ENCODE measurements around the gene TRABD2B.

Gene TRABD2B

DNA sequence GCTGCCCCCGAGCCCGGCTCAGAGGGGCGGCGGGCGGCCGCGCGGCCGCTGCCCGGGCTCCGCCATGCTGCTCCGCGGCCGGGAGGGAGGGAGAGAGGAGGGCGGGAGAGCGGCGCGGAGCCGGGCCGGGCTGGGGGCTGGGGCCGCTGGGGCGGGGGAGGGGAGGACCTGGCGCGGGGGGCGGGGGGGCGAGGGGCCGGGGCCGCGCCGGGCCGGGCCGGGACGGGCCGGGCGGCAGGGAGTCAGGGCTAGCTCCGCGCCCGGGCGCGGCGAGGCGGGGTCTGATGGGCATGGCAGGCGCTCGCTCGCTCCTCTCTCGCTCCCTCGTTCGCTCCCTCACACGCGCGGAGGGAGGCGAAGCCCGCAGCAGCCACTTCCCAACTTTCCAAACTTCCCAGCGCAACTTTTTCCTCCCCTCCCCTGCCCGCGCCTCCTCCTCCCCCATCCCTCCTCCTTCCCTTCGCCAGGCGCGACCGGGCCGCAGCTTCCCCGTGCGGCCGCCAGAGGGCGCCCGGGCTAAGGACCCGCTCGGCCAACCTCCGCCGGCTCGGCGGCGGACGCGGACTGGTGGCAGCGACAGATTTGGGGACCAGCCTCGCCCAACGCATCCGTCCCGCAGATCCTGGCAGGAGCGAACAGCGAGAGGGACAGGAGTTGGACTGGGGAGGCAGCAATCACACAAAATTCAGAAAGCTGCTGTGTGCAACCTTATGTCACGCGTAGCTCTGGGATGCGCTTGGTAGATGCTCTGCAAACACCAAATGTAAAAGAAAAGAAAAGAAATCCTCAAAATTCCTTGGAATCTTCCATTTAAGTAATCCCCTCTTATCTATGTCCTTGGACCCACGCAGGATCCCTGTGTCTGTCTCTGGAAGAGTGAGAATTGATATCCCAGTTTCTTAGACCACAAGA lies at the start of gene TRABD2B:
TSS of gene TRABD2B (minus strand) at position 97 of the 912 bp plus-strand sequence.
- peak; percentile 21 to 51 for DNase-seq (ENCODE audit: low read depth in 2 of 2)

GRCh38 chr1:48044311-48044710 lies 47.1 kb upstream of the TRABD2B start:
- DNase-seq (ENCODE audit: low read depth in 2 of 2) = no peak

GRCh38 chr1:48043622-48044021 lies 46.4 kb upstream of the TRABD2B start:
- DNase-seq (ENCODE audit: low read depth in 2 of 2) = no peak

DNA sequence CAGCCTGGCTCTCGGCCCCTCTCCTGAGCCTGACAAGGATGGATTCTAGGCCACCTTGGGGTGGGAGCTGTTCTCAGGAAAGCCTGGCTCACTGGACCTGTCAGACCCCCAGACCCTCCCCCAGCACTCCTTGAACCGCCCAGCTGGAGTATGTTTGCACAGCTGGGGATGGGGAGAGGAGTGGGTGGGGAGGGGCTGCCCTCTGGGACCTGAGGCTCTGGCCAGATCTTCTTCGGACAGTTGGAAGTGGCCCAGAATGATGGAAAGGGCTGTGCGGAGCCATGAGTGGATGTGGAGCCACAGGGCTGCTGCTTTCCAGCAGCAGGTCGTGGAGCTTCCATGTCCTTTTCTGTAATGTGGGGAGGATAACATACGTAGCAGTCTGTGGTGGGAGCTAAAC lies 43.0 kb upstream of the TRABD2B start:
- DNase-seq (ENCODE audit: low read depth in 2 of 2) = no peak

GRCh38 chr1:48039088-48040054 lies 42.2 kb upstream of the TRABD2B start:
- DNase-seq (ENCODE audit: low read depth in 2 of 2) = no peak

- DNase-seq (ENCODE audit: low read depth in 2 of 2) = no peak
These were observed 41.1 kb upstream of the TRABD2B start for GRCh38 chr1:48038270-48038767.

DNA sequence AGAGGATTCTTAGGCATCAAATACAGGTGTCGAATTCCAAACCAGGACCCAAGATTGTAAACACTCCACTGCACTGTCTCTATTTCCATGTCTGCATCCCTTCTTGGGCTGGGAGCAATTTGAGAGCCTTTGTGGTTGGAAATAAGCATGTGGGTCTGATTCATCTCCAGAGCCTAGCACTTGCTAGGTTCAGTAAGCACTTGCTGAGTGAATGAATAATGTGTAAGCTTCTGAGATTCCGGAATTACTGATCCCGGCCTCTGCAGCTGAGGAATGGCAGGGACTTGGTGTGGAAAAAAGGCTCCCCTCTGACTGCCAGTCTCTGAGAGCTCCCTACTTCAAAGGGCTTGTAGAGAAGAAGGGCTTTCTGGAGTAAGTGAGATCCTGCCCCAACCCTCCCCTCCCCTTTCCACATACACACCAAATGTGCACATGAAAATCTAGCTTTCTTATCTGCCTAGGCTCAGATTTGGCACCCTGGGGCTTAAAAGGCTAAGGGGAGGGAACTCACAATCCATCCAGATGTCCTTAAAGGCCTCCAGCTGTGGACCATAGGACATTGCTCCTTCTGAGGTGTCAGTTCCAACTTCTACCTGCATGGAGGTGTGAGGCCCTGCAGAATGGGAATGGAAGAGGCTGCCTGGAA lies 39.6 kb upstream of the TRABD2B start:
- DNase-seq (ENCODE audit: low read depth in 2 of 2) = no peak

DNA sequence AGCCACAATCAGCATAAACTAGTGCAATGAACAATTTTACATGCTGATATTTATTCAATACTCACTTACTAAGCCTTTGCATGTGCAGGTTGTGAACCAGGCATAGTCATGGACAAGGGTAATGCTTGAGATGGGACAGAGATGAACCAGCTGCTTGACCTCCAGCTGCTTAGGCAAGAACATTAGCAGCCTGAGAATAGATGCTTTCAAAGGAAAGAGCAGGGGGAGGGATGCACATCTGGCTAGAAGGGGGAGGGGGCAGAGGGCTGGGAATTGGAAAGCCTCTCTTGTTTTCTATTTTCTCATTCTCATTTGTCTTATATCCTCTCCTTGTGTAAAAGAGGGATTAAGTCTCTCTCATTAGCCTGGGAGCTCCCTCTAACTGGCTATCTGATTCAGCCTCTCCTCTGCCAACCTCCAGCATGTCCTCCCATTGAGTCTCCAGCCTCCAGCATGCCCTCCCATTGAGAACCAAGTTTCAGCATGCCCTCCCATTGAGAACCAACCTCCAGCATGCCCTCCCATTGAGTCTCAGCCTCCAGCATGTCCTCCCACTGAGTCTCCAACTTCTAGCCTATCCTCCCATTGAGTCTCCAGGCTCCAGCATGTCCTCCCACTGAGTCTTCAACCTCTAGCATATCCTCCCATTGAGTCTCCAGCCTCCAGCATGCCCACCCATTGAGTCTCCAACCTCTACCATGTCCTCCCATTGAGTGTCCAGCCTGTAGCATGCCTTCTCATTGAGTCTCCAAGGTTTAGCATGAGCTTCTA lies 38.4 kb upstream of the TRABD2B start:
- no peak for DNase-seq (ENCODE audit: low read depth in 2 of 2)

GRCh38 chr1:48033495-48034045 lies 36.4 kb upstream of the TRABD2B start:
- DNase-seq (ENCODE audit: low read depth in 2 of 2) = no peak

DNA sequence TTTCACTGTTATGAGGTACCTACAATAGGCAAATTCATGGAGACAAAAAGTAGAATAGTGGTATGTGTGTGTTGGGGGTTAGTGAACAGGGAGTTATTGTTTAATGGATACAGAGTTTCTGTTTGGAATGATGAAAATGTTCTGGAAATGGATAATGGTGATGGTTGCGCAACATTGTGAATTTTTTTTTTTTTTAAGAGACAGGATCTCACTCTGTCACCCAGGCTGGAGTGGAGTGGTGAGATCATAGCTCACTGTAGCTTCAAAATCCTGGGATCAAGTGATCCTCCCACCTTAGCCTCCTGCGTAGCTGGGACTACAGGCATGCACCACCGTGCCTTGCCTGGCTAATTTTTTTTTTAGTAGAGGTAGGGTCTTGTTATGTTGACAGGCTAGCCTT lies 34.5 kb upstream of the TRABD2B start:
- no peak for DNase-seq (ENCODE audit: low read depth in 2 of 2)

DNA sequence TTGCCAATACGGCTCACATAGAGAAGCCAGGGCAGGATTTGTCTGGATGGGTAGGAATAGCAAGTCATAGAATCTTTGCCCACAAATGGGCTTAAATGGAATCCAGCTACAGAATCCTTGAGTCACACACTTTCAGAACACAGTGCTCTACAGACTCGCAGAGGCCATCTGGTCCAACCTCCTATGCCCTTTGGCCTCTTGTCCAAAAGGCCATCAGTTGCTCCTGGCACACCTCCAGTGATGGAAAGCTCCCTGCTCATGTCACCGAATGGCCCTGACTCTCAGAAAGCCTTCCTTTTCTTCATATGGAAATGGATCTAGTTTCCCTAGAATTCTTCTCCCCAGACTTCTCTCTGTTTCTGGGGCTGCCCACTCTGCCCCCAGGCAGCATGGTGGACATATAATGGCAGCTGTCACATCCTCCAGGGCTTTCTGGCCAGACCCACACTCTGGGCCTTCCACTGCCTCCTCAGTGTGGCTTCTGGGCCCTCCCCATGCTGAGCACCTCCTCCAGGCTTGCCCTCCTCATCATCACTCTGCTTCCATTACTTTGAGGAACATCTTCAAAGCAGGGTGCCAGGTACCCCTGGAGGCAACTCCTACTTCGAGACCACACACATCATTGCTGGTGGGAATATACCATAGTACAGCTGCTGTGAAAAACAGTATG lies 33.6 kb upstream of the TRABD2B start:
- DNase-seq (ENCODE audit: low read depth in 2 of 2) = no peak

- DNase-seq (ENCODE audit: low read depth in 2 of 2) = no peak
These were observed 33.0 kb upstream of the TRABD2B start for GRCh38 chr1:48030211-48030610.

DNA sequence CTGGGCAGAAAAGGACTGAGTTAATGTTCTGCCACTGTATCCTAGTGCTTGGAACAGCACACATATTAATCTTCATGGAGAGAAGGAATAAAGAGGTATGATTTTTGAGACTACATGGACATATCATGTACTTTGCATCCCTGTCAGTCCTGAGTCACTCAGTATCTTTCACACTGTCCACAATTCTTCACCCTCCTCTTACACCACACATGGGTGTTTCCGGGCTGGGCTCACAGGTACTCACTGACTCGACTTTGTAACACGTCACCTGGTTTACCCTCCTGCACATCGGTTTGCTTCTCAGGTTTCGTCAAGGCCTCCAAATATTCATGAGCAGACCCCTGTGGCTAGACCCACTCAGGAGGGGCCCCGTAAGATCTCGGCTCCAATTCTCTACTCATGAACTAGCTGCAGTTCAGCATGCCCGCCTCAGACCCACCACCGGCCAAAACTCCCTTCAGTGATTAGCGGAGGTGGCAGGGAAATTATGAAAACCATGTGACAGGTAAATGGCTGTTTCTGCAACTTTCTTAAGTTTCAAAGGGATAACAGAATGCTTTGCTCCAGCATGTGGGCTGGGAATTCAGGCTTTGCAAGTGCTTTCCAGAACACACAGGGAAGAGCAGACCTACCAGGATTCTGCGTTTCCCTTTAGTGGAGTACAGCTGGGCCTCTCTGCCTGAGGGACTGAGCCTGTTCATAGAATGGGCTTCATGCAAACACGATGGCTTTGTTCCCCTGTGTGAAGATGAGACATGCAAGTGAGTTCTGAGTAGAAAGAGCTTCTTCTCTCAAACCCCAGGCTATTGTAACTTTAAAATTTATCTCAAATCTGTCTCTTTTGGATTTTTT lies 31.3 kb upstream of the TRABD2B start:
- no peak for DNase-seq (ENCODE audit: low read depth in 2 of 2)

DNA sequence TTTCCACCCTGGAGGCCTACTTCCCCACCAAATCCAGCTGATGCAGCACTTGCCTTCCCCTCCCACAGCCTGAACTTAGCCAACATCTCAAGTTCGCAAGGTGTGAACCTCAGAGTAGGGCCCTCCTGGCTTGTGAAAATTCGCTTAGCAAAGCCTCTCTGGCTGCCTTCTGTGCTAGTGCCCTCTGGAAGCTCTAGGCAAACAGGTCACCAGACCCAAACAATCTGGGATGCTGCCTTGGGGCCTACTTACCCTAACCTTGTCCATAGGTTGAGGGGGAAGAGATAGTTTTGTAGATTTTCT lies 30.3 kb upstream of the TRABD2B start:
- DNase-seq (ENCODE audit: low read depth in 2 of 2) = no peak

- no peak for DNase-seq (ENCODE audit: low read depth in 2 of 2)
These were observed 29.7 kb upstream of the TRABD2B start for GRCh38 chr1:48026701-48027532.

GRCh38 chr1:48026275-48026674 lies 29.1 kb upstream of the TRABD2B start:
- DNase-seq (ENCODE audit: low read depth in 2 of 2) = no peak

DNA sequence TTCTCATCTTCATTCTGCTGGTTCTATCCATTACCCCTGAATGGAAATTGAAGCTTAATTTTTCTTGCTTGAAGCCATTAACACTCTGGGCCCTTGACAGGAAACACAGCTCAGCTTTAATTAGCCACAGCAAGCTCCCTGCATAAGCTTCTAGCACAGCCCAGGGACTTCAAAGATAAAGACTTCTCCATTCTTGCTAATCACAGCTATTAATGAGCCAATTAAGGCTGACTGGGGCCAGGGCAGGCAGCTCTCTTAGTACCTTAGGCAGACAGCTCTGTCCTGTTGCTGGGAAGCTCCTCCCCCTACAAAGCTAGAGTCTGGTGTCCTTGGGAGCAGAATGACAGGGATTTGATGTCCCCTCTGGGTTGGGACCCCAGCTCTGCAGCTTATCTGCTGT lies 27.9 kb upstream of the TRABD2B start:
- no peak for DNase-seq (ENCODE audit: low read depth in 2 of 2)

DNA sequence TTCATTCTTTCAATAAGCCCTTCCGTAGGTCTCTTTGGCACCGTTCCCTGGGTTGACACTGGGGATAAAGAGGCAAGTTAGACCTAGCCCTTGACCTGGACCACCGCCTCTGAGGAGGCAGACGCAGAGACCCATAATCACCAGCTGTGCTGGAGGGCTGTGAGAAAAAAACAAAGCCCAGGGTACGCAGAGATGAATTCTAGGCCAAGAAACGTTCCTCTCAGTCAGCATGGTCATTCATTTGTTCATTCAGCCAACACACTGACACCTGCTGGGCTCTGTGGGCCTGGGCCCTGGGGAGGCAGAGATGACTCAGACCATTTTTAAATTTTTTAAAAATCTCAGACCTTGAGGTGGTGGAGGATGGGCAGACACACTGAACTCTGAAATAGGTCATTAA lies 26.3 kb upstream of the TRABD2B start:
- no peak for DNase-seq (ENCODE audit: low read depth in 2 of 2)

- DNase-seq (ENCODE audit: low read depth in 2 of 2) = no peak
These were observed 25.1 kb upstream of the TRABD2B start for GRCh38 chr1:48022306-48022705.
